Left forelimb (tissue), 1 donor: ENCODE data around the gene CHPF2.

ENCODE experiments used
- DNase-seq: peaks from one replicate; pipeline ENCODE4 v3.0.0-alpha.2; 2018; ENCODE audit warnings: low spot score

The CHPF2 gene

GRCh38 chr7:151232091-151232916, at the start of gene CHPF2:
CHPF2 (plus strand) TSS chr7:151232483; CDS start chr7:151234012, 1,529 bp downstream.
- peak; percentile 92 for DNase-seq

- no peak for DNase-seq
These were observed 46.3 kb upstream of the CHPF2 start for GRCh38 chr7:151185762-151186639.

GRCh38 chr7:151186640-151187408, 45.5 kb upstream of the CHPF2 start, which contains the start of gene ASB10:
ASB10 (minus strand) TSS chr7:151187250; CDS start chr7:151187130, 120 bp downstream.
- no peak for DNase-seq

- no peak for DNase-seq
These were observed 44.7 kb upstream of the CHPF2 start for GRCh38 chr7:151187409-151188251.

GRCh38 chr7:151188252-151188542, 44.1 kb upstream of the CHPF2 start:
- DNase-seq = no peak

GRCh38 chr7:151189038-151189437, 43.2 kb upstream of the CHPF2 start:
- DNase-seq = no peak

- DNase-seq = no peak
These were observed 40.7 kb upstream of the CHPF2 start for GRCh38 chr7:151191544-151191943.

- DNase-seq = no peak
These were observed 40.2 kb upstream of the CHPF2 start for GRCh38 chr7:151192002-151192539.

- no peak for DNase-seq
These were observed 38.9 kb upstream of the CHPF2 start for GRCh38 chr7:151193203-151193978.

GRCh38 chr7:151194188-151194587, 38.1 kb upstream of the CHPF2 start:
- DNase-seq = no peak

GRCh38 chr7:151195616-151196450, 36.5 kb upstream of the CHPF2 start:
- no peak for DNase-seq

GRCh38 chr7:151197932-151198331, 34.4 kb upstream of the CHPF2 start:
- DNase-seq = no peak

GRCh38 chr7:151198945-151199848, 33.1 kb upstream of the CHPF2 start:
- DNase-seq = no peak

GRCh38 chr7:151201344-151201743, 30.9 kb upstream of the CHPF2 start:
- no peak for DNase-seq

- DNase-seq = no peak
These were observed 30.5 kb upstream of the CHPF2 start for GRCh38 chr7:151201751-151202150.

- no peak for DNase-seq
These were observed 29.4 kb upstream of the CHPF2 start for GRCh38 chr7:151202836-151203235.

- DNase-seq = no peak
These were observed 27.8 kb upstream of the CHPF2 start for GRCh38 chr7:151204383-151205032.

- no peak for DNase-seq
These were observed 26.6 kb upstream of the CHPF2 start for GRCh38 chr7:151205730-151206129.
